Measurements from ENCODE around the gene TTC27. TPM values are rescaled to one million over a fixed set of nuclear protein-coding genes. Genes with fewer than 3 reads are reported as not detected.
"Not testable (repeated sequence)": the region's sequence is repeated elsewhere in the genome, so short reads cannot be mapped to it uniquely, and the experiment has no call there.

TTC27 gene
- total and polyA plus RNA-seq, 9 donors: 9.9 to 21.2 (median 15.3) TPM

DNA sequence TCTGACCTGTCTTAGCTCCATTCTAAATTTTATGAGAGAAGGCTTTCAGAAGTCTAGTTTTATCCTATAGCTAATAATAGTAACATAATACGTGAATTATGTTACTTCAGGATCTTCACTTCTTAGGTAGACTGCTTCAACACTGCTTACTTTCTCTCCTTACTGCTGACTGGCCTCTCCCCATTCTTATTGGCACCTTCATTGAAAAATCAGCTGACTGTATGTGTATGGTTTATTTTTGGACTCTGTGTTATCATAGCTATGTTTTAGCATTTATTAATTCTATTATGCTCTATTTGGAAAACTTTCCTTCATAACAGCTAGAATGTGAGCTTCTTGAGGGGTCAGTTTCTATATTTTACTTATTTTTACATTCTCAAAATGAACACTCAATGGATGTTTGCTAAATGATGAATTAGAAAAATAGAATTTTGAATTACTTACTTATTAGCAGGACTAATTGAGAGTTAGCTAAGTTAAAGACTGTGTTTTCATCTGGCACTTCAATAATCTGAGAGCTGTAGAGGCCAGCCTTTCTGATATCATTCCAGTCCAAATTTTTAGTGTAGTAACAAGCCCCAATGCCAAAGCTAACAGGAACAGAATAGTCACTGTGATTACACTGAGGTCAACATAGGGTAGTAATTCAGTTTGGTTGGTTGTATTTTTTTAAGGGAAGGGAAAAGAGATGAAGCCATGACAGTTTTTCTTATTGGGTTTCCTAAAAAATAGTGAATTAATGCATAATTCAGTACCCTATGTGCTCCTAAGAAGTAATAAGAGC, 92.3 kb downstream of the TTC27 start:
- H3K4me3 ChIP-seq: no peak overlapping the region
- no peak for TF ChIP-seq EP300 (IDR thresholded peaks at IDR 0.05)
- TF ChIP-seq, protein P1, sequence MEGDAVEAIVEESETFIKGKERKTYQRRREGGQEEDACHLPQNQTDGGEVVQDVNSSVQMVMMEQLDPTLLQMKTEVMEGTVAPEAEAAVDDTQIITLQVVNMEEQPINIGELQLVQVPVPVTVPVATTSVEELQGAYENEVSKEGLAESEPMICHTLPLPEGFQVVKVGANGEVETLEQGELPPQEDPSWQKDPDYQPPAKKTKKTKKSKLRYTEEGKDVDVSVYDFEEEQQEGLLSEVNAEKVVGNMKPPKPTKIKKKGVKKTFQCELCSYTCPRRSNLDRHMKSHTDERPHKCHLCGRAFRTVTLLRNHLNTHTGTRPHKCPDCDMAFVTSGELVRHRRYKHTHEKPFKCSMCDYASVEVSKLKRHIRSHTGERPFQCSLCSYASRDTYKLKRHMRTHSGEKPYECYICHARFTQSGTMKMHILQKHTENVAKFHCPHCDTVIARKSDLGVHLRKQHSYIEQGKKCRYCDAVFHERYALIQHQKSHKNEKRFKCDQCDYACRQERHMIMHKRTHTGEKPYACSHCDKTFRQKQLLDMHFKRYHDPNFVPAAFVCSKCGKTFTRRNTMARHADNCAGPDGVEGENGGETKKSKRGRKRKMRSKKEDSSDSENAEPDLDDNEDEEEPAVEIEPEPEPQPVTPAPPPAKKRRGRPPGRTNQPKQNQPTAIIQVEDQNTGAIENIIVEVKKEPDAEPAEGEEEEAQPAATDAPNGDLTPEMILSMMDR (IDR thresholded peaks at IDR 0.05): no peak
- no peak for TF ChIP-seq POLR2A (IDR thresholded peaks at IDR 0.05)
- WGBS, 3 donors: 77 to 86% (median 80%) methylated on average over 1 of the region's 1 CpG
- H3K4me1 ChIP-seq (ENCODE audit: insufficient read depth): peaks cover 7% of the 10 kb centered on the region
- H3K36me3 ChIP-seq: no peaks in the 10 kb centered on the region
- no peak overlapping the region for H3K27ac ChIP-seq
- intact Hi-C loops (cut with DNase I): no loop called here
- no peaks in the 10 kb centered on the region for H3K9me3 ChIP-seq
- no peak for DNase-seq
- H3K27me3 ChIP-seq: no peaks in the 10 kb centered on the region

DNA sequence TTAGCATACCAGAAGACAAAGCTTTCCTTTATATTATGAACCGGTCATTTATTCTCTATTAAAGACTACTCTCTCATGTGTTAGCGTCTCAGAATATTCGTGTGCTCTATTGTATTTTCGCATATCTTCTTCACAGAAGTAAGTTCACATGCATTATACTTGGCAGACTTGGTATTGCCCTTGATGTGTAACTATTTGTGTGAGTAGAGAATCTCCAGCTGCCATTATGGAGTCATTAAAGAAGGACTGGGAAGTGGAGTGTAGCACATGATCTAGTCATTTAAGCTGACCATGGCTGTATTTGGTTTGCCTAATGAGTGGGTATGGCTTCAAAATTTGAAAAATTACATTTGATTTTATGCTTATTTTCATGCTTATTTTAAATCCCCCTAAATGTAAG, 92.9 kb downstream of the TTC27 start:
- intact Hi-C loops (cut with DNase I): no loop called here

DNA sequence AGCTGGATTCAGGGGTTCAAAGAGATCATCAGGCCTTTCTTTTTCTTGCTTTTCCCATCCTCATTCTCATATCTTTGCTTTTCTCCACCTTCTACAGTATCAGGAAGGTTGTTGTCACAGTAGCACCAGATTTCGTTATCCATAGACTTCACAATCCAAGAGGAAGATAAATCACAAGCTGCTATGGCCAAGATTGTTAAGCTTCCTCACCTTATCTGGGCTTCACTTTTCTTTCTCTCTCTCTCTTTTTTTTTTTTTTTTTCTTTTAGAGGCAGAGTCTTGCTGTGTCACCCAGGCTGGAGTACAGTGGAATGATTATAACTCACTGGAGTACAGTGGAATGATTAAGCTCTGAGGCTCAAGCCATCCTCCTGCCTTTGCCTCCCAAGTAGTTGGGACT, 93.5 kb downstream of the TTC27 start:
- H3K36me3 ChIP-seq: no peaks in the 10 kb centered on the region
- intact Hi-C loops (cut with DNase I): no loop called here
- peaks cover 4% of the 10 kb centered on the region for H3K4me1 ChIP-seq (ENCODE audit: insufficient read depth)
- 93 to 98% (median 98%) methylated on average over 1 of the region's 1 CpG for WGBS, 3 donors
- no peaks in the 10 kb centered on the region for H3K9me3 ChIP-seq
- no peak for DNase-seq
- no peak overlapping the region for H3K4me3 ChIP-seq
- H3K27ac ChIP-seq: no peak overlapping the region
- no peaks in the 10 kb centered on the region for H3K27me3 ChIP-seq
- TF ChIP-seq POLR2A (IDR thresholded peaks at IDR 0.05) (no peak), EP300 (IDR thresholded peaks at IDR 0.05) (no peak)
- TF ChIP-seq, protein P1 (IDR thresholded peaks at IDR 0.05): no peak

More for the DNA sequence above, 92.9 kb downstream of the TTC27 start:
- no peaks in the 10 kb centered on the region for H3K27me3 ChIP-seq
- no peak overlapping the region for H3K27ac ChIP-seq
- TF ChIP-seq, protein P1 (IDR thresholded peaks at IDR 0.05): no peak
- no peak for TF ChIP-seq EP300 (IDR thresholded peaks at IDR 0.05)
- TF ChIP-seq POLR2A (IDR thresholded peaks at IDR 0.05): no peak
- no peaks in the 10 kb centered on the region for H3K9me3 ChIP-seq
- WGBS, 3 donors: 95 to 98% (median 95%) methylated on average over 4 of the region's 4 CpGs
- H3K36me3 ChIP-seq: no peaks in the 10 kb centered on the region
- no peak overlapping the region for H3K4me3 ChIP-seq
- DNase-seq: no peak
- H3K4me1 ChIP-seq (ENCODE audit: insufficient read depth): peaks cover 4% of the 10 kb centered on the region

DNA sequence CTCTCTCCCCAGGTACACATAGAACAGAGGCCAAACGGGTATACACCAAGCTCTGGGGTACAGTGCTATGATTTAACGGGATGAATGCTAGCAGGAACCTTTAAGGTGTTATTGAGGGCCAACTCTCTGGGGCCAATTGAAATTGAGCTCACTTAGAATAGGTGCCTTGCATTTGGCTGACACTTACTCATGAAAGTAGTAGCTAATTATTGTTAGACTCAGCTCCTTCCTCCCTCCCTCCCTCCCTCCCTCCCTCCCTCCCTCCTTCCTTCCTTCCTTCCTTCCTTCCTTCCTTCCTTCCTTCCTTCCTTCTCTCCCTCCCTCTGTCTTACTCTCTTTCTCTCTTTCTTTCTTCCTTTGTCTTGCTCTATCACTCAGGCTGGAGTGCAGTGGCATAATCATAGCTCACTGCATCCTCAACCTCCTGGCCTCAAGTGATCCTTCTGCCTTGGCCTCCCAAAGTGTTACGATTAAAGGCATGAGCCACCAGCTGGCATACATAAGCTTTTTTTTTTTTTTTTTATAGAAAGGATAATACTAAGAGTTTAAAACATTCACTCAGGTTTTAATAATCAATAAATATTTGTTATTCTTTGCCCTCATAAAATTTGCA, 95.7 kb downstream of the TTC27 start:
- H3K9me3 ChIP-seq: no peaks in the 10 kb centered on the region
- H3K36me3 ChIP-seq: no peaks in the 10 kb centered on the region
- intact Hi-C loops (cut with DNase I): loop anchor here in 1 of 4 donors (2.0 kb wide), 1 partner anchor 39 kb away; no protein-coding TSS in a partner anchor
- peaks cover 4% of the 10 kb centered on the region for H3K4me1 ChIP-seq (ENCODE audit: insufficient read depth)
- no peak overlapping the region for H3K27ac ChIP-seq
- no peak for DNase-seq
- H3K27me3 ChIP-seq: no peaks in the 10 kb centered on the region
- TF ChIP-seq, protein P1 (IDR thresholded peaks at IDR 0.05): no peak
- TF ChIP-seq EP300 (IDR thresholded peaks at IDR 0.05) (no peak), POLR2A (IDR thresholded peaks at IDR 0.05) (no peak)
- H3K4me3 ChIP-seq: no peak overlapping the region
- WGBS, 3 donors: 93 to 97% (median 95%) methylated on average over 3 of the region's 3 CpGs

DNA sequence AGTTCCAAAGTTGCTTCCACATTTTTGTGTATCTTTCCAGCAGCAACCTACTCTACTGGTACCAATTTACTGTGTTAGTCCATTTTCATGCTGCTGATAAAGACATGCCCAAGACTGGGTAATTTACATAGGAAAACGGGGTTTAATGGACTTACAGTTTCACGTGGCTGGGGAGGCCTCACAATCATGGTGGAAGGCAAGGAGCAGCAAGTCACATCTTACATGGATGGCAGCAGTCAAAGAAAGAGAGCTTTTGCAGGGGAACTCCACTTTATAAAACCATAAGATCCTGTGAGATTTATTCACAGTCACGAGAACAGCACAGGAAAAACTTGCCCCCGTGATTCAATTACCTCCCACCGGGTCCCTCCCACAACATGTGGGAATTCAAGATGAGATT, 98.8 kb downstream of the TTC27 start:
- intact Hi-C loops (cut with DNase I); H3K27ac ChIP-seq; H3K9me3 ChIP-seq; H3K27me3 ChIP-seq; H3K4me3 ChIP-seq; H3K36me3 ChIP-seq; DNase-seq; H3K4me1 ChIP-seq (ENCODE audit: insufficient read depth): not testable (repeated sequence)
- 77 to 88% (median 83%) methylated on average over 5 of the region's 5 CpGs for WGBS, 3 donors

Data from ovary (tissue), 9 donors.